ENCODE results near the gene CHI3L2. TPM values are rescaled to one million over a fixed set of nuclear protein-coding genes. Genes with fewer than 3 reads are reported as not detected.

The CHI3L2 gene
- total RNA-seq, 1 donor from 2014 or later = 1.0 TPM

DNA sequence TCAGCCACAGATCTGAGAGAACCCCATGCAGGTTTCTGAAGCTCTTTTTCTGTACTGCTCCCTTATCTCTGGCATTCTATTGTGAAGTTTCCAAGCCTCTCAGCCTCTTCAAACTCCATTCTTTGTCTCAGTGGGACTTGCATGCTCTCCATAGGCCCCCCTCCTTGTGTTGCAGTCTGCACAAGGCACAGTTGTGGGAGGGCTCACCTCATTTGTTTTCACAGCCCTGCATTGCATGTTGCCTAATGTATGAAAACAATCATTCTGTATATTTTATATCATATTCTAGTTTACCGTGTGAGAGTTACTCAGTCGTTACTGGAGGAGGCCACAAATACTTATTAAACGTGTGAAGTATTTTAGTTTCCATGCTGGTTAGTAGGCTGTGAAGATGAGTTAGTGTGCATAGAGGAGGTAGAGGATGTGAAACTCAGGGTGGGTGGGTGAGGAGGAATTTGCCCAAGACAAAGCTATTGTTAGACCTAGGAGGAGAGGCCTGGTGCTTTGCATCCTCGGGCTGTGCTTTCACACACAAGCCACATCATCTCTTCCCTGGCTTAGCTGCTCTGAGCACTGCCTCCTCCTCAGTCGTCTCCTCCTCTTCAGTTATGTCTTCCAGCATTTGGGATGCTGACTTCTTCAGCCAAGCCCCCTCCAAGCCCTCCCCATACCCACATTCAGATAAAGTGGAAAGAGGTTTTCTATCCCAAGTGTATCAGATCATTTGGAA lies 7.8 kb upstream of the CHI3L2 start:
- no peaks in the 10 kb centered on the region for H3K36me3 ChIP-seq (ENCODE audit: control insufficient read depth in 3 of 3, insufficient read depth in 3 of 3, low read length in 3 of 3)
- H3K27ac ChIP-seq (ENCODE audit: low read depth, low read length) = no peak overlapping the region
- H3K4me3 ChIP-seq (ENCODE audit: low read length in 3 of 3) = no peak overlapping the region
- no peaks in the 10 kb centered on the region for H3K27me3 ChIP-seq (ENCODE audit: control insufficient read depth in 3 of 3, insufficient read depth in 3 of 3, low read length in 3 of 3)
- no peak overlapping the region for H3K9ac ChIP-seq (ENCODE audit: low read depth in 1 of 3, low read length in 3 of 3)
- no peaks in the 10 kb centered on the region for H3K9me3 ChIP-seq (ENCODE audit: control insufficient read depth in 3 of 3, low read length in 3 of 3)
- peaks cover 0 to 9% (median 2%) of the 10 kb centered on the region in 3 donors for H3K4me1 ChIP-seq (ENCODE audit: control insufficient read depth in 3 of 3, insufficient read depth in 3 of 3, low read length in 3 of 3)

DNA sequence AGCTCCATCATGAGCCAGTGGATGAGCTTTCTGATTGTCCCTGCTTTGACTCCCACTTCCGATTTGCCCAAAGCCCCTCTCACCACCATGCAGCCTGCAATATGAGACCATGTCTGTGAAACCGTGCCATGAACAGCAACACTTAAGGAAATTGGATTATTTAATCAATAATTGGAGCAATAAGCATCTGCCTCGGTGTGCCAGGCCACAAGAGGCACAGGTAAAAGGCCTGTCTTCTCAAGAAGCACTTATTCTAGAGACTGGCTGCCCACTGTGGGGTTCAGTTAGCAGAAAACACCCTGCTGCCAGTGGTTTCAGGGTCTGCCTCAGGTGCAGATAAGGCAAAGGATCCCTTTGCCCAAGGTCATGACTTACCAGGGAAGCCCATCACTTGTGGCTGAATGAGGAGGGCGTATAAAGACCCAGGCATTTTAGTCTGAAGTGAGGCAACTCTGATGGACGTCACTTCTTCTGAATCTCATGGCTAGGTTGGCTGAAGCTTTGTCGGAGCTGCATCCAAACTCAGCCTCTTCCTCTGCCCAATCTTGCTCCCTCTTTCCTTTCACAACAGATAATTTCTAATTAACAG lies 7.1 kb upstream of the CHI3L2 start:
- Histone ChIP-seq H3K27me3 (ENCODE audit: control insufficient read depth in 3 of 3, insufficient read depth in 3 of 3, low read length in 3 of 3) (no peaks in the 10 kb centered on the region), H3K9me3 (ENCODE audit: control insufficient read depth in 3 of 3, low read length in 3 of 3) (no peaks in the 10 kb centered on the region), H3K4me1 (ENCODE audit: control insufficient read depth in 3 of 3, insufficient read depth in 3 of 3, low read length in 3 of 3) (peaks cover 0 to 9% (median 2%) of the 10 kb centered on the region in 3 donors), H3K27ac (ENCODE audit: low read depth, low read length) (no peak overlapping the region), H3K9ac (ENCODE audit: low read depth in 1 of 3, low read length in 3 of 3) (no peak overlapping the region), H3K36me3 (ENCODE audit: control insufficient read depth in 3 of 3, insufficient read depth in 3 of 3, low read length in 3 of 3) (no peaks in the 10 kb centered on the region), H3K4me3 (ENCODE audit: low read length in 3 of 3) (no peak overlapping the region)

DNA sequence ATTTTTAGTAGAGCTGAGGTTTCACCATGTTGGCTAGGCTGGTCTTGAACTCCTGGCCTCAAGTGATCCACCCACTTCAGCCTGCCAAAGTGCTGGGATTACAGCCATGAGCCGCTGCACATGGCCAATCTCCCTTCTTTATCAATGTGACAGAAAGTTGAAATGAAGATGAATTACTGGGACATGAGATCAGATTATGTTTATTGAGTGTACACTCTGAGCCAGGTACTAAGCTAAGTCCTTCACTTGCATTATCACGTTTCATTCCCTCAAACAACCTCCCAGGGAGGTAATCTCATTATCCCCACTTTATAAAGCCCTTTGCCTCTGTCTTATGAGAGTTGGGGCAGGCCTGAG lies 6.3 kb upstream of the CHI3L2 start:
- no peaks in the 10 kb centered on the region for H3K27me3 ChIP-seq (ENCODE audit: control insufficient read depth in 3 of 3, insufficient read depth in 3 of 3, low read length in 3 of 3)
- no peaks in the 10 kb centered on the region for H3K36me3 ChIP-seq (ENCODE audit: control insufficient read depth in 3 of 3, insufficient read depth in 3 of 3, low read length in 3 of 3)
- H3K27ac ChIP-seq (ENCODE audit: low read depth, low read length) = no peak overlapping the region
- no peak overlapping the region for H3K9ac ChIP-seq (ENCODE audit: low read depth in 1 of 3, low read length in 3 of 3)
- H3K4me3 ChIP-seq (ENCODE audit: low read length in 3 of 3) = no peak overlapping the region
- H3K4me1 ChIP-seq (ENCODE audit: control insufficient read depth in 3 of 3, insufficient read depth in 3 of 3, low read length in 3 of 3) = peaks cover 0 to 9% (median 2%) of the 10 kb centered on the region in 3 donors
- no peaks in the 10 kb centered on the region for H3K9me3 ChIP-seq (ENCODE audit: control insufficient read depth in 3 of 3, low read length in 3 of 3)

DNA sequence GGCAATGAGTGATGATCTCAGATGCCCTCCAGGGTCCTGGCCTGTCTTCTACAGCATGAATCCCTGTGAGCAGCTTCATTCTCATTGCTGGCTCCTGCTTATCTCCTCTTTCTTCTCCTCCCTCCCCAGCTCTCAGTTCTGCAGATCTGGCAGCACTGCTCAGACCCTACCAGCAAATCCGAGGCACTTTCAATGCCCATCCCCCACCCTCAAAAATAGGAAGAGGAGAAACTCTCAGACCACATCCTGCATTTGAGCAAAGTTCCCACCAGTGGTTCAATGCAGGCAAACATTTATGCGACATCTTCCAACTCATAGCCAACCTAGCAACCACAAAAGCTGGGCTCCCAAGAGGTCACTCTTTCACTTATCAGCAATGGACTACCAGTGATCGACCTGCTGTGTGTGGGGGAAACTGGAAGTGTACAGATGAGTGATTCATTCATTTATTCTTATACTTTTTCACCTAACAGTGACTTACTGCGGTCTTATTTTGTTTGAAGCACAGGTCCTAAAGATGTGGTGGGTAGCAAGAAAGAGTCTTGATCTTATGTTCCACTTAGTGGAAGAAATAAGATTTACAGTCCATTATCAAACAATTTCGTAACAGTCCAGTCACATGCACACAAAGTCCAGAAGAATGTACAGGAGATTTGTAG lies 5.8 kb upstream of the CHI3L2 start:
- Histone ChIP-seq H3K27ac (ENCODE audit: low read depth, low read length) (no peak overlapping the region), H3K9me3 (ENCODE audit: control insufficient read depth in 3 of 3, low read length in 3 of 3) (no peaks in the 10 kb centered on the region), H3K4me1 (ENCODE audit: control insufficient read depth in 3 of 3, insufficient read depth in 3 of 3, low read length in 3 of 3) (peaks cover 0 to 9% (median 2%) of the 10 kb centered on the region in 3 donors), H3K9ac (ENCODE audit: low read depth in 1 of 3, low read length in 3 of 3) (no peak overlapping the region), H3K36me3 (ENCODE audit: control insufficient read depth in 3 of 3, insufficient read depth in 3 of 3, low read length in 3 of 3) (no peaks in the 10 kb centered on the region), H3K27me3 (ENCODE audit: control insufficient read depth in 3 of 3, insufficient read depth in 3 of 3, low read length in 3 of 3) (no peaks in the 10 kb centered on the region), H3K4me3 (ENCODE audit: low read length in 3 of 3) (no peak overlapping the region)

DNA sequence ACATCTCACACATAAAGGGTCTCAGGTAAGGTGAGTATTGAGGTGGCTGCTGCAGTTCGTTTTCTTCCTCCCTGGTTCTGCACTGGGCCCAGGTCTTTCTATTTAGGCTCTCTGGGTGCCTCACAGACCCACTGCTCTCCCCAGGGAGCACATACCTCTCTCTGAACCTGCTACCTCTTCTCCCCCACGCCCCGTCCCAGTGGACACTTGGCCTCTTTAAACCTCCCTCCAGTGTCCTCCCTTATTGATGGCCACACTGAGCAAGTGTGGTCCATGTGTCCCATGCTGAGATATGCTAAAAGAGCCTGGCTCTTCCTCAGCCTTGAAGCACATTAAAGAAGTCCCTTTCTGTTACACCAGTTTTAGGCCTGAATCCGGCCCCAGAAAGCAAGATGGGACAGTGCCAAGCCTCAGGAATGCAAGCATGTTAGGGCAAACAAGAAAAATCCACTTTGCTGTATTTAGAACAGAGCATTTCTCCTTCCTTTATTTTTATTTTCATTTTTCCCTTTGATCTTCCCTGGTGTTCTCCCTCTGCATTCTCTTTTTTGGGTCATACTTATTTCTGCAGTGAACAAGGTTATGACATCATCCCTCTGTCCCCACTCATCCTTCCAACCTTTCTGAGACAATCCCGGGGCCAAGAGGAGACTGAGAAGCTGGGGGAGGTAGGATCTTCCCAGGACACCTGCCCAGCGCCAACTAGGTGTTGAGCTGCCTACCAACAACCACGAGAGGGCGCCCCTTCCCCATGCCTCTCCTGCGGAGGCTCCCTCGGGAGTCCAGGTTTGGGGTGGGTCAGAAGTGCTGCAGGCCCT lies 5.0 kb upstream of the CHI3L2 start:
- H3K4me3 ChIP-seq (ENCODE audit: low read length in 3 of 3) = no peak overlapping the region
- no peaks in the 10 kb centered on the region for H3K27me3 ChIP-seq (ENCODE audit: control insufficient read depth in 3 of 3, insufficient read depth in 3 of 3, low read length in 3 of 3)
- H3K9ac ChIP-seq (ENCODE audit: low read depth in 1 of 3, low read length in 3 of 3) = no peak overlapping the region
- no peak overlapping the region for H3K27ac ChIP-seq (ENCODE audit: low read depth, low read length)
- H3K4me1 ChIP-seq (ENCODE audit: control insufficient read depth in 3 of 3, insufficient read depth in 3 of 3, low read length in 3 of 3) = peaks cover 2 to 10% (median 4%) of the 10 kb centered on the region in 3 donors
- no peaks in the 10 kb centered on the region for H3K9me3 ChIP-seq (ENCODE audit: control insufficient read depth in 3 of 3, low read length in 3 of 3)
- no peaks in the 10 kb centered on the region for H3K36me3 ChIP-seq (ENCODE audit: control insufficient read depth in 3 of 3, insufficient read depth in 3 of 3, low read length in 3 of 3)

DNA sequence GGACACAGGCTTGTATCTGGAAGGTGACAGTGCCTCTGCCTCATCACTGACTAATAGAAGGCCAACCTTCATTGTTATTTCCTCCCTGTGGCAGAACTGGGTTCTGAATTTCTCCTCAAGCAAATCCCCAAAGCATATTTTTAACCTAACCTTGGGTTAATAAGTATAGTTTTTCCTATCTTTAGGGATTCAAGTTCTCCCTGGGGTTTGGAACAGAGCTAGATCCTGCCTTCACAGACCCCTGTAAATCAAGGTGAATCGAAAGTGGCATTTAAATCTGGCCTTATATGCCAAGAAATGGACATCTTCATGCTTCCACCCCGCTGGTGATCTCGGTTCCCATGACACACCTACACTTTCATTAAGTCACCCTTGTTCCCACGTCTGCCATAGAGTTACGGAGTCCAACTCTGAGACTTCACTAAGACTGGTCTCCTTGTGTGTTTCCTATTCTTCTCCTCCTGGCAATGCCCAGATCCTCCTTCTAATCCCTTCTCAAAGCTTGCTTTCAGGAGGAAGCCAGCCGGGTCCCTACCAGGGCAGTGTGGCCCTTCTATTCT lies 4.3 kb upstream of the CHI3L2 start:
- Histone ChIP-seq H3K4me3 (ENCODE audit: low read length in 3 of 3) (no peak overlapping the region), H3K27ac (ENCODE audit: low read depth, low read length) (no peak overlapping the region), H3K9me3 (ENCODE audit: control insufficient read depth in 3 of 3, low read length in 3 of 3) (no peaks in the 10 kb centered on the region), H3K4me1 (ENCODE audit: control insufficient read depth in 3 of 3, insufficient read depth in 3 of 3, low read length in 3 of 3) (peaks cover 2 to 16% (median 5%) of the 10 kb centered on the region in 3 donors), H3K27me3 (ENCODE audit: control insufficient read depth in 3 of 3, insufficient read depth in 3 of 3, low read length in 3 of 3) (no peaks in the 10 kb centered on the region), H3K9ac (ENCODE audit: low read depth in 1 of 3, low read length in 3 of 3) (no peak overlapping the region), H3K36me3 (ENCODE audit: control insufficient read depth in 3 of 3, insufficient read depth in 3 of 3, low read length in 3 of 3) (no peaks in the 10 kb centered on the region)

DNA sequence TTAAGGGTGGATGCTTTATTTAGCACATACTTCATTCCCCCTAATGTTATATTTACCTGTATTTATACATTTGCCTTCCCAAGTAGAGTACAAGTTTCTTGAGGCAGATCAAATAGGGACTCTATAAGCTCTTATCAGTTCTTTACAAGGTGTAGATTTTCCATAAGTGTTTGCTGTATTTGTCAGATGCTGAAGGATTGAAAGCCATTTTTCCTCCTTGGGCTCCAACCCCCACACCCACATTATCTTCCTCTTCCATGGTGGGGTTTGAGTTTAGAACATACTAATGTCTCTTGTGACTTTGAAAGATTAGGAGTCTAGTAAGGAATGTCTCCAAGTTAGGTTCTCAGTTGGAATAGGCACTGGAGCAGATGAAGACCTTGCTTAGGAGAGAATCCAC lies 2.4 kb upstream of the CHI3L2 start:
- H3K4me3 ChIP-seq (ENCODE audit: low read length in 3 of 3) = no peak overlapping the region
- H3K9ac ChIP-seq (ENCODE audit: low read depth in 1 of 3, low read length in 3 of 3) = no peak overlapping the region
- no peaks in the 10 kb centered on the region for H3K36me3 ChIP-seq (ENCODE audit: control insufficient read depth in 3 of 3, insufficient read depth in 3 of 3, low read length in 3 of 3)
- no peaks in the 10 kb centered on the region for H3K9me3 ChIP-seq (ENCODE audit: control insufficient read depth in 3 of 3, low read length in 3 of 3)
- no peak overlapping the region for H3K27ac ChIP-seq (ENCODE audit: low read depth, low read length)
- H3K4me1 ChIP-seq (ENCODE audit: control insufficient read depth in 3 of 3, insufficient read depth in 3 of 3, low read length in 3 of 3) = peaks cover 2 to 20% (median 5%) of the 10 kb centered on the region in 3 donors
- H3K27me3 ChIP-seq (ENCODE audit: control insufficient read depth in 3 of 3, insufficient read depth in 3 of 3, low read length in 3 of 3) = no peaks in the 10 kb centered on the region

DNA sequence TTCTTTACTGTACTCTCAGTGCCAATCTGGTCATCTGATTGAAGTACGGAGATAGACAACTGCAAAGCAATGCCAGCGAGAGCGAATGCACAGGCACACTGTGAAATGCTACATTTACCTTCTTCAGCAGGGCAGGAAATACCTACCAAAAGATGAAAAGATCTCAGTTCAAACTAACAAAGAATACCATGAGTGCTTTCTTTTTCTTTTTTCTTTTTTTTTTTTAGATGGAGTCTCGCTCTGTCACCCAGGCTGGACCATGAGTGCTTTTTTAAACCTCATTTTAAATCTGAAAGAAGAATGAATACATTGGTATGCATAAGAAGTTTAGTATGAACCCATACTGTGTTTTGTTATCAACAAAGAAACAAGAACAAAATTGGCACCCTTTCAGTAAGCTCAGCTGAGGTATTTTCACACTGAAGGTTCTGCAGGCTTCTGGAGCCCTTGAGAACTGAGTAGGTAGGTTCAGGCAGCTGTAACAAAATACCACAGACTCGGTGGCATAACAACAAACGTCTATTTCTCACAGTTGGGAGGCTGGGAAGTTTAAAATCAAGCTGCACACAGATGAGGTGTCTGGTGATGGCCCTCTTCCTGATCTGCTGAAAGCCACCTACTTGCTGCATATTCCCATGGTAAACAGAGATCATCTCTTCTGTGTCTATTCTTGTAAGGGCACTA lies 1.7 kb upstream of the CHI3L2 start:
- H3K9ac ChIP-seq (ENCODE audit: low read depth in 1 of 3, low read length in 3 of 3) = no peak overlapping the region

More for the DNA sequence above, 1.7 kb upstream of the CHI3L2 start:
- Histone ChIP-seq H3K4me3 (ENCODE audit: low read length in 3 of 3) (no peak overlapping the region), H3K27ac (ENCODE audit: low read depth, low read length) (no peak overlapping the region), H3K4me1 (ENCODE audit: control insufficient read depth in 3 of 3, insufficient read depth in 3 of 3, low read length in 3 of 3) (peaks cover 2 to 20% (median 5%) of the 10 kb centered on the region in 3 donors), H3K27me3 (ENCODE audit: control insufficient read depth in 3 of 3, insufficient read depth in 3 of 3, low read length in 3 of 3) (no peaks in the 10 kb centered on the region), H3K9me3 (ENCODE audit: control insufficient read depth in 3 of 3, low read length in 3 of 3) (no peaks in the 10 kb centered on the region), H3K36me3 (ENCODE audit: control insufficient read depth in 3 of 3, insufficient read depth in 3 of 3, low read length in 3 of 3) (no peaks in the 10 kb centered on the region)
